NCI-H1417 treated with DMSO at 0.1 percent for 48 hours (cell line): Measurements from ENCODE around the gene TEX51.

Experiments
- DNase-seq: peaks from one replicate; lab custom pipeline; 2025; lab: John Stamatoyannopoulos, UW

TEX51 gene

DNA sequence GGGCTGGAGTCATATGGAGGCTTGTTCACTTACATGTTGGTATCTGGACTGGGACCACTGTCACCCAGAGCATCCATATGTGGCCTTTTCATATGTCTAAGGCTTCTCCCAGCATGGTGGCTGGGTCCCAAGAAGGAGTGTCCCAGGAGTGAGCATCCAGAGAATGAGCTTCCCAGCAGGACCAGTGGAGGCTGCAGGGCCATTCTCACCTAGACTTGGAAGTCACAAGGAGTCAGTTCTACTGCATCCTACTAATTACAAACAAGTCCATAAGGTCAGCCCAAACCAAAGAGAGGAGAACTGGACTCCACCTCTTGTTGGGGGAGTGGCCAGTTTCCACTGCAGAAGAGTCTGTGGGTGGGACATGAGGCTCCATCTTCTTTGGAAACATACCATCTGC, 5.1 kb upstream of the TEX51 start:
- DNase-seq, result no peak

DNA sequence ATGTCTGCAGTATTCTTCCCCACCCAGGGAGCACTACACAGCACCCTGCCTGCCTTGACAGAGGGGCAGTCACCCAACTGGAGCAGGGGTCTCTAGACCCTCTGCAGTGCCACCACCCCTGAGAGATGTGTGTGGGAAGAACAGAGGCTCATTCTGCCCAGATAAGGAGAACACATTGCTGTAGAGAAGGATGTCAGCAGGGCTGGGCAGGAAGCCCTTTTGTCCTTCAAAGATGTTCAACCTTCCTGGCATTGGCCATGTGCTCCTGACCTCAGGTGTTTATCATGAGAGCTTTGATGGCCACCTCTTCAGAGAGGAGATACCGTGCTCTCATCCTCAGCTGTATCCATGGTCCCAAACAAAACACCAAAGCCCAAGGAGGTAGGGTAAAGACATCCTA, 4.6 kb upstream of the TEX51 start:
- DNase-seq, result no peak

DNA sequence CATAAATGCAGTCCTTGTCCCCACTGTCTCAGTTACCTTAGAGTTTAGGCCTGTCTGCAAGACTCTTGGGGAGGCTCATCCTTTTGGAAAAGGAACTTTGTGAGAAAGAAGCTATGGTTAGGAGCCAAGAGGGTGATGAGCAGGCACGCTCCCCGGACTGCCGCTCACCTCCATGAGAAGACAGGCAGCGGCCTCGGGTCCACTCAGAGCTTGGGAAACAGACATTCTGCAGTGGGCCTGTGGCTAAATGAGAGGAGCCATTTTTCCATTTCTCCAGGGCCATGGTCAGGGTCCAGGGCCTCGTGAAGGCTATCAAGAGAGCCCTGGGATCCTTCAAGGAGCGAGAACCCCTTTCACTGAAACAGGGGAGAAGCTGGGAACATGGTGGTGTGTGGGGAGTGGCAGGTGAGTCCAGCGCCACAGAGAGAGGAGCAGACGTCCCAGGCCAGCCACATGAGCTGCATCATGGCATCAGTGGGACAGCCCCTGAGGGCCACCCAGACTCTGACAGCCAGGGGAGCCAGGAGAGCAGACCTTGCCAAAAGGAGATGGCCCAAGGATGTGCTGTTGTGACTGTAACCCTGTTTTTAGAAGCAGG, 4.0 kb upstream of the TEX51 start:
- DNase-seq, result no peak

DNA sequence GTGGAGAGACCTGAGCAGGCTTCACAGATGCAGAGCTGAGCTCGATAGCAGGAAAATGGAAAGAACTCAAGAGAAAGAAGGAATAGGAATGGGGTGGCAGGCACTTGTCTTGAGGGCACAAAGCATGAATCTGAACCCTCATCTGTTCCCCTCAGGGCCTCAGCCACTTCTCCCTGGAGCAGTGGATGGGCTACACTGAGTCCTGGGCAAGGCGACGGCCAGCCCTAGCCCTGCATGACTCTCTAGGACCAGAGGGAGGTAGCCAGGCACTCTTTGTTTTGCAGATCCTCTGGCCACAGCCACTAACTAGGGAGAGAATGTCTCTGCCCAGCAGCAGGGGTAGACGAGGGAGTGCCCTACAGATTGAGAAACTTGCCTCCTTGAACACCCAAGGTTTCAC, 3.4 kb upstream of the TEX51 start:
- DNase-seq, result no peak

DNA sequence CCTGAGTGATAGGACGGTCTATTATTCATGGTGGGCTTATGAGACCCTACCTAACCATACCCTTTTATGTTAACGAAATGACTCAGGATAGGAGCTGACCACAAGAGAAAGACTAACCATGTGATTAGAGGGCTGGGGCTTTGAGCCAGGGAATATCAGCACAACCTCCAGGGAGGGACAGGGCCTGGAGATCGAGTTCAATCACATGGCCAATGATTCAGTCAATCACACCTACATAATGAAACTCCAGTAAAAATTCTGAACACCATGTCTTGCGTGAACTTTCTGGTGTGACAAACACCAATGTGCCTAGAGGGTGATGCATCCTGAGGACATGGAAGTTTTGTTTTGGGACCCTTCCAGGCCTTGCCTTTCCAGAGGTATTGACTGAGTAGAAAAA, 2.2 kb upstream of the TEX51 start:
- no peak for DNase-seq

DNA sequence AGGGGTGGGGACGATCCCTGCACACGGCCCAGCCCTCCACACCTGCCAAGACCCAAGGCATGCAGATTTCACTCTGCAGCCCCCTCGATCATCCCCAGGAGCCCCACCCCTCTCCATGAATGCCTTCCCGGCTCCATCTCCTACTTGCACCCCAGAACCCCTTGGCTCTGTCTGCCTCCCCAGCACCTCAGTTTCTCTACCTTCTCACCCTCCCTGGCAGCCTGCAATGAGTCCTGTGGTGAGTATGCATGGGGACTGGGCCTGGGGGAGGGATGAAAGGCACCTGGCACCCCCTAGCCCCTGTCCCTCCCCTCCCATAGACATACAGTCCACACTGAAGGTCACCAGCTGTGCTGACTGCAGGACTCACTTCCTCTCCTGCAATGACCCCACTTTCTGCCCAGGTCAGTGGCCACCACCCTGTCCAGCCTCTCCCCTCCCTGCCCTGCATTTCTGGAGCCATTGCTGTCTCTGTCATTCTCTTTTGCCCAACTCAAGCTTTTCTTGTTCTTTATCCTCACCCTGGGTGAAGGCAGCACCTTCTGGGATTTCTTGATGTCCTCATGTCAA, 1.0 kb downstream of the TEX51 start:
- no peak for DNase-seq

DNA sequence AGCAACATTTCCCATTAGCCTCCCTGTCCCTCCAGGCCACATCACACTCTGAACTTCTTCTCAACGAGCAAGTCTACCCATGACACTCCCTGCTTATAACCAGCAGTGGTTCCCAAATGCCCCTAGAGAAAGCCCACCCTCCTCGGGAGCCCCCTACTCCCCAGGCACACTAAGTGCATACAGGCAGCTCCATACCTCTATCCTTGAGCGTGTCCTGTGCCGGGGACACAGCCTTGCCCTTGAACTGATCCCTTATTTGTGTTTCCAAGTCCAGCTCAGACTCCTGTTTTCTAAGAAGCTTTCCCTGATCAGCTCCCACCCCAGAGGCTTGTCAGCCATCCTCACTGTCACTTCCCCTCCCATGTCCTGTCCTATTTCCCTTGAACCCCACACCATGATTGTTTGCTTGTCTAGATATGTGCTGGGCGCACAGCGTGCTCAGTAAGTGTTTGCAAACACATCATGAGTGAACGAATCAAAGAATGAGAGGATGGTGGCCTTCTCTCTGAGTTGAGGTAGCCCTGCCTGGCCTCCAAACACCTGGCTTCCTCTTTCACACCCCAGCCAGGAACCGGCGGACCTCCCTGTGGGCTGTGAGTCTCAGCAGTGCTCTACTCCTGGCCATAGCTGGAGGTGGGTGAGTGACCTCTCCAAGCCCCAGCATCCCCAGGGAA, 2.1 kb downstream of the TEX51 start:
- no peak for DNase-seq

DNA sequence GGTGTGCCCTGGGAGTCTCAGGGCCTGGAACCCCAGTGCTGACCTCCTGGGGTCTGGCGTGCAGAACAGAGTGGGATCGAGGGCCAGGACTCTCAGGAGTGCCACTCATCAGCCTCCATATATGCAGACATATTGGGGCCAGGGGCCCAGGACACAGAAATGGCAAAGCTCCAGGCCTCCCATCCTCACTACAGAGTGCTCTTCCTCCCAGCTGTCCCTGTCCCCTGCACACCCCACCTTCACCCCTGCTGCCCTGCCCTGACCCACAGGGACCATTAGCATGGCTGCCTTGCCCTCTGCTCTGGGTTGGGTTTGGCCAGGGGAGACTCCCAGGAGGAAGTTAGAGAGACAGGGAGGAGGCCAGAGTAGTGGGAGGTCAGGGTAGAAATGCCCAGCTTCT, 2.8 kb downstream of the TEX51 start:
- DNase-seq, result no peak

DNA sequence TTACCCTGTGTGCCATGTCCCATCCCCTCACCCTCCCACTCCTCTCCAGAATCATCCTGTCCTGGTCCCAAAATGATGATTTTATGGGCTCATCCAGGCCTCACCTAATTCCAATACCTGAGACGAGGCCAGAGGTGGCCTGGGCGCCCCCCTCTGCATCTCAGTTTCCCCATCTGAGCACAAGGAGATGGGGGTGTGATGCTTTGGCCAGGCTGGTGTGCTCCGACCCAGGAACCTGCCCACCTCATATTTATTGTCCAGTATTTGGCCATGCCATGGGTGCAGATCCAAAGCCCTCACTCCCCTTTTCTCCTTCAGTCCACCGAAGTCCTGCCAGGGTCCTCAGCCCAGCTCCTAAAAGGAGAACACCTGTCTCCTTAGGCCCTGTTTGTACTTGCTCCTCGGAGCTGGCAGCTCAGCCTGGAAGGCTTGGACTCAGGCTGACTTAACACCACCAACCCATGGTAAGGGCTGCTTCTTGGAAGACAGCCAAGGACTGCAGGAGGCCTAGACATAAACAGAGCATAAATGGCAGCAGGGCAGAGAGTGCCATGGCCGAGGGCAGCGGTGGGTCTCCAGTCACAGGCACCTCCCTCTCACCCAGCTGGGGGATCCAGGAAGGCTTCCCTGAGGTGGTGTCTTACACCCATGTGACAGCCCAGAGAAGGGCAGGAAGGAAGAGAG, 3.6 kb downstream of the TEX51 start:
- no peak for DNase-seq

DNA sequence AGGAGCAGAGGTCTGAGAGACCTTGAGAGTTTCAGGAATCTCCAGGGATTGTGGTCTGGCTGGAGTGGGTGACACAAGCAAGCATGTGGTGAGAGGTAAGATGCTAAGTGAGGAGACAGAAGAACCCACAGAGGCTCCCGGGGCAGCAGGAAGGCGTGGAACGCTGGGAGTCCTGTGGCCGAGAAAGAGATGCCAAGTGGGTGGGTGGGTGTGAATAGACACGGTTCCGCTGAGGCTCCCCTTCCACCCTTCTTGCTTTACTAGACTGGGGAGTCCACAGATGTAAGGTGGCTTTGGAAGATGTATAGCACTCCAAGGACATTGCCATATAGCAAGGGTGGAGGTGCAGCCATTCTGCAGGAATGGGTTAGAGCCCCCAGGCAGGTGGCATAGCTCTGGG, 4.2 kb downstream of the TEX51 start:
- DNase-seq, result no peak

DNA sequence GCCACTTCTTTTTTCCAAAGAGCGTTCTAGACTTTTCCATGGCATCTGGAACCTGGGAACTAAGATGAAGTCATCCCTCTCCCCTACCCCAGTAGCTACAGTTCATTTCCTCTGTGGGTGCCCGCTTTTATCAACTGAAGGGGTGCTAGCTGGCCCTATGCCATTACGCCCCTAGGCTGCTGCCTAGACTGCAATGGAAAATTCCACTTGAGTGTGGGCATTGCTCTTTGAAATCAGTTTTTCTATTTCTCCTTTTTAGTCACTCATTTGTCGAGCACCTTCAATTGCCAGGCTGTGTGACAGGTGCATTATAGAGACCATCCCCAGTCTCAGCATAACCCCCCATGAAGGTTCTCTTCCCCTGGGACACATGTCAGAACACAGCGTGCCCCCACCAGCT, 7.3 kb downstream of the TEX51 start:
- DNase-seq, result no peak

DNA sequence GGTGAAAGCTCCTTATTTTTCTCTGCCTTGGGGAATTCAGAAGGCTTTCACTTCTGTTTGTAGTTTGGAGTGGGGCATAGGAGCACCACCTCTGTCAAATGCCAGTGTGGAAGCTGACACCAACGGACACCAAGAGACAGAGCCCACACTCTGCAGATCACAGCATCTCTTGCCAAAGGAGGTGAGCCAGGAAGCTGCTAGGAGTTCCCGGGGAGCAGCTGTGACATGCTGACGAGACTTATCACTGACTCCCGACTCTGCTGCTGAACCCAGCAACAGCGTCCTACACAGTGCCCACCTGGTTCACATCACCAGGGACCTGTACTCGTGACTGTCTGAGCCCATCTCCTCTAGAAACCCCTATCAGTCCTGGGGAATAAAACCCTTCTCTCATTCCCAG, 8.1 kb downstream of the TEX51 start:
- no peak for DNase-seq

DNA sequence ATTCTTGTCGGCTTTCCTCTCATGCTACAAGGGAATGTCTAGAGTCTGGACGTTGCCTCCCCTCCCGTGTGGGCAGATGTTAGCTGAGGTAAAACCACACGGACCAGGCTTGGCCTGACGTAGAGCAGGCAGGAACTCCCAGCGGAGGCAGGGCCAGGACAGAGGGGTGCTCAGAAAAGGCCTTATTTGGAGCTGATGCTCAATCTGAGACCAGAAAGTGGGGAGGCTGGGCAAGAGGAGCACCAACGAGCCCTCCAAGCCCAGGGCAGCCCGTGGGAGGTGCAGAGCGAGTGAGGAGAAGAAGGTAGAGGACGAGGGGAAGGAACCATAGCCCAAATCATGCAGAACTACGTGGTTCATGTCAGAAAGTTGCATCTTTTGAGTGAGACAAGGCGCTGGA, 9.0 kb downstream of the TEX51 start:
- DNase-seq, result no peak

DNA sequence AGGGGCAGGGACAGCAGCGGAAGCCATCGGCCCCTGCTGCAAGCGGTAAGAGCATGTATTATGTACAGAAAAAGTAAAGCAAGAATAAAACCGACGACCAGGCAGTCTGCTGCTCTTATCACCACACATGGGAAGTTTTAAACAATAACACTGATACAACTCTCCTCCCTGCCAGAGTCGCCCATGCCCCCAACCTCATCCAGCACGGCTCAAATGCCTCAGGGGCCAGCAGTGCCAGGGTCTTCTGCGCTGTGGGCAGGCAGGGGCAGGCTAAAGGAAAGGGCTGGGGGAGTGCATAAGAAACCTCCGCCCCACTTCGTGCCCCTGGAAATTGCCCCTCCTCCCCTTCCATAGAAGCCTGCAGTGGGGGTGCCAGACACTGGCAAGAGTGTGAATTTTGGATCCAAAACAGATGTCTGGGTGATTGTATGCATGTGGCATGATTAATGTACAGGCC, 10.1 kb downstream of the TEX51 start:
- DNase-seq, result no peak

DNA sequence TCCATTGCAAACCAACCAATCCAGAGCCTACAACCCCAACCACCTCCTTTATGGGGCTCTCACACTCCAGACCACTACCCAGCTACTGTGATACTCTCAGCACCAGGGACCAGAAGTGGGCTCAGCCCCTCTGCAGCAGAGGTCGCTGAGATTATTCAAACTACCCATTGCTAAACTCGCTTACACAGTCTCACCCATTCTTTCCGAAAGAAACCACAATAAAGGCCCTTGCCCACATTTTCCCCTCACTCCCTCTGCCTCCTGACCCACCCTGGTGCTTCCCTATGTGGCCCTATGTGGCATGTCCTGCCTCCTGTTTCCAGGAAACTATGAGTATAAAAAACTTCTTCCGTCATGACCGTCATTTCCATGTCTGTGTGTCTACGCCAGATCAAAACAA, 10.7 kb downstream of the TEX51 start:
- no peak for DNase-seq

DNA sequence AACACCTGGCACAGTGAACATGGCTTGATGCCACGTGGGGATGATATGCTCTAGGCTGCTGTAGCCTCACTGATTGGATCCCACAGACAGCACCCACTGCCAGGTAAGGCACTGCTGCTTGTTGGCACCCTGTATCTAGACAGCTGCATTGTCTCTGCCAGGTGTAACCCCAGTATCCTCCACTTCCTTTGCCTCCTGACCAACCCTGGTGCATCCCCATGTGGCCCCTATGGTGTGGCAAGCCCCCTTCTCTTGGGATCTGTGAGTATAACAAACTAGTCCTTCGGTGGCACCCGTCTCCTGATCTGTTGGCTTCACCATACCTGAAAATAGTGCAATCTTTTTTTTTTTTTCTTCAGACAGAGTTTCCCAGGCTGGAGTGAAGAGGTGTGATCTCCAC, 11.1 kb downstream of the TEX51 start:
- no peak for DNase-seq

DNA sequence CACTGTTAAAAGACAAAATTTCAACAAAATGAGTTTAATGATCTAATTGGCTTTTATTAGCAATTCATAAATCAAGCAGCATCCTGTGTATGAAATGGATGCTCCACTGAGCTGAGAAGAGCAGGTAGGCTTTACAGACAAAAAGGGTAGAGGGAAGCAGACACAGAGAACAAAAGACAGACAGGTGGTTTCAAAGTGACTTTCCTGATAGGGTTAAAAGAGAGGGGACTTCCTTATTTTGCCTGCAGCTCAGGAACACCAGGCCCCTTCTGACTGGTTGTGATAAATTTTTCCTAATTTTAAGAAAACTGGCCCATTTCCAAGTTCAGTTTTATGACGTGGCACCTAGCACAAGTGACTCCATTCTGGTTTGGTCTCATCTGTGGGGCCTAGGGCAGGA, 11.9 kb downstream of the TEX51 start:
- DNase-seq, result no peak

DNA sequence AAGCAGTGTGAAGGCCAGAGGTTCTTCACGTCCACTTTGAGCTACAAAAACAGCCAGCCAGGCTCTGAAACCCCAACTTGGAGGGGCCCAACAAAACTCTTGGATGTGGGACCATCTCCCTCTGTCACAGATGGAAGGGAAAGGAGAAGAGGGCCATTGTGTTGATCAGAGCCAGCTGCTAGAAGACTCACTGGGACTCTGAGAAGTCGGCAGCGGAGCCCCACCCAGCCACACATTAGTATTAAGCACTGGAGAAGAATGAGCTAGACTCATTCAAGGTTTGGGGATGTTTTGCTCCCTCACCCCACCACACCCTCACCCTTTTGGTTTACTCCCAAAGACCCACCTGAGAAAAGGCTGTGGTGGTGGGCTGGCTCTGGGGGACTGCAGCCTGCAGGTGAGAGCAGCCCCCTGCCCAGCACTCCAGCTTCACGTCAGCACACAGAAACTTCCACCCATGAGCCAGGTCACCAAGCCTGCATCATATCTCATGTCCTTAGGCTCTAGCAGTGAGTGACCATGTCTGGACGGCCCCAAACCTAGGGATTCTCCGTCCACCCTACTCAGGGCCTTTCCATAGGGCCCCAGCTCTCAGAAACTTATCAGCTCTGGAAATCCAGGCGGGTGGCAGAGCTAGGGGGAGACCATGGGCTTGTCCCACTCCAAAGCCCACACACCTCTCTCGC, 12.6 kb downstream of the TEX51 start:
- DNase-seq, result no peak

DNA sequence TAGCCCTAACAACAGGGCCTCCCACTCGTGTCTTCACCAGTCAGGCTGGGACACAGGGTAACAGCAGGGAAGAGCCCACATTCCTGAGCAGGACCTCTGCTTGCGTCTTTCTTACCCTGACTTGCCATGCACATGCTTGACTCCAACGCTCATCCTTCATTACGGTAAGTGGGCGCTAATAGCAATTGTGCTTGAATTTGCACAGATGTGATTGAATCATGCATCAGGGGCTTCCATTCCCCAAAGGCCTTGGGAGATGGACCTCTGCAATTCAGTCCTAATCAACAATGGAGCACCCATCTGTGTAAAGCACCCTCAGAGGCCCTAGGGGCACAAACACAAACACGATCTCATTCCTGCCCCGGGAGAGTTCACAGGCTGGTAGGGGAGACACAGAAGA, 13.5 kb downstream of the TEX51 start:
- DNase-seq, result no peak

DNA sequence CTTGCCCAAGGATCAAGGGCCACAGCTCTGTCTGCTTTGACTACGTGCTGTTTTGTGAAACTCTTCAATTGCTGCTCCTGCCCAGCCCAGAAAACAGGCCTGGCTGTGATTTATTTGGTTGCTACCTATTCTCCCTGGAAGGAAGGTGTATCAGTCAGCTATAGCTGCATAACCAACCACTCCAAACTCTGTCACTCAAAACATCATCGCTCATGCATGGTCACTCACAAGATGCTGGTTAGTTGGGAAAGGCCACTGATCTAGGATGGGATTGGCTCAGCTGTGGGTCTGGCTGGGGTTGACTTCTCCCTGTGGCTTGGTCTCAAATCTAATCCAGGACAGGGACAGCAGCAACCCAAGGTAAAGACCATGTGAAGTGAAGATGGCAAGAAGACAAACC, 14.6 kb downstream of the TEX51 start:
- DNase-seq, result no peak

DNA sequence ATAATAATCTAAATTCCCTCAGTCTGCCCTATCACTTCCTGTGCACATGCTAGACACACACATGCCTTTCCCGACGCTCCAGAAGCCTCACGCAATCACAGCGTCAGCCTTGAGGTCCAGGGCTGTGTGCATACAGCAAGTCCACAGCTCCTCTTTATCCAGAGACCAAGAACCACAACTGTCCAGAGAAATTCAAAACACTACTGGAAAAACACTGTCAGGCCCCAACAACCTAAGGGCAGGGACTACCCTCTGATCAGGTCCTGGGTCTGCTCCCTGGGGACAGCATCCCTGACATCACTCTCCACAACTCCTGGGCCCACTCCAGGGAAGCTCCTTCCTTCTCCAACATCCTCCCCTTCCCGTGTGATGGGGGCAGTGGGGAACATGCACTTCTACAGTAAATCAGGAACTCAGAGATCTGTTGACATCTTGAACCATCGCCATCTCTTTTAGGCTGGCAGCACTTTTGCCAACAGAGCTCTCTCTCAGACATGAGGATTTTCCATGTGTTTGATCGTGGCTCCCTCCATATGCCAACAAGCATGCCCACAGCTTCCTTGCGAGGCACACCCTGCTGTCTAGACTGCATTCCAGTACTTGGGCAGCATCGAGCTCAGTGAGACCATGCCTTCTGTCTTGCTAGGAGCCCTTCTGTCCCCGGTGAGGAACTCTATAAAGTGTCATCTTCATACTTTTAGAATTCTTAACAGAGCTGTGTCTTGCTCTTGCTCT, 15.4 kb downstream of the TEX51 start:
- no peak for DNase-seq
